HL-60/S4 treated with retinoic acid at 250 ng/mL for 4 days and 3 days (cell line): ENCODE measurements around the gene TSKU.

Experiments
- in situ Hi-C: fragments of 300-500 bp; cut with MboI; formaldehyde crosslinking; loops from 2 replicates; pipeline ENCODE4 v1.7.0; 2022; ENCODE audit warnings: low sequenced_read_pairs

Gene TSKU

GRCh38 chr11:76841923-76842452 lies 58.8 kb downstream of the TSKU start:
- in situ Hi-C loops = no loop called here

GRCh38 chr11:76843907-76844306 lies 60.8 kb downstream of the TSKU start:
- in situ Hi-C loops = no loop called here

- in situ Hi-C loops = no loop called here
These were observed 61.4 kb downstream of the TSKU start for GRCh38 chr11:76844511-76844910.

GRCh38 chr11:76845069-76845468 lies 61.9 kb downstream of the TSKU start:
- in situ Hi-C loops = no loop called here

- in situ Hi-C loops = no loop called here
These were observed 63.3 kb downstream of the TSKU start for GRCh38 chr11:76846441-76846840.
